DMS53 treated with DMSO at 0.1 percent for 48 hours (cell line): ENCODE measurements around the gene CKS1B.

Experiments used
- DNase-seq: peaks from one replicate; lab custom pipeline; 2025; ENCODE audit not compliant: unreplicated experiment; lab: John Stamatoyannopoulos, UW

CKS1B gene

GRCh38 chr1:154974102-154974807 is at the start of gene CKS1B:
Gene CKS1B (plus strand): TSS chr1:154974681. CDS start chr1:154974746, 65 bp downstream.
- peak; percentile 99 for DNase-seq

GRCh38 chr1:154925335-154926170 is 48.9 kb upstream of the CKS1B start:
- no peak for DNase-seq

DNA sequence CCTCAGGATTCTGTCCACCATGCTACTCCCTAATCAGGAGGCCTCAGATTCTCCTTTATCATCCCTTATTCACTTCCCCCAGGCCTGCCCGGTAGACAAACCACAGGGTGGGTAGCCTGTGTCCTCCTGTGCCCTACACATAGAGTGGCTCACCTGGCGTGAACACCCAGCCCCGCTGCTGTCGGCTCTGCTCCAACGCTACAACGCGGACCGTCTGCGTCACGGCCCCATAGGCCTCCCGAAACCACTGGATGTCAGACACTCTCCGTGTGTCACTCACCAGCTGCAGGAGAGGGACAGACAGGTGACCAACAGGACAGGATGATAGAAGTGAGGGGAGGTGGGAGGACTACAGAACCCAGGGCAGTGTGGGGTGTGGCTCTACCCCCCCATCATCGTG is 48.3 kb upstream of the CKS1B start:
- no peak for DNase-seq

DNA sequence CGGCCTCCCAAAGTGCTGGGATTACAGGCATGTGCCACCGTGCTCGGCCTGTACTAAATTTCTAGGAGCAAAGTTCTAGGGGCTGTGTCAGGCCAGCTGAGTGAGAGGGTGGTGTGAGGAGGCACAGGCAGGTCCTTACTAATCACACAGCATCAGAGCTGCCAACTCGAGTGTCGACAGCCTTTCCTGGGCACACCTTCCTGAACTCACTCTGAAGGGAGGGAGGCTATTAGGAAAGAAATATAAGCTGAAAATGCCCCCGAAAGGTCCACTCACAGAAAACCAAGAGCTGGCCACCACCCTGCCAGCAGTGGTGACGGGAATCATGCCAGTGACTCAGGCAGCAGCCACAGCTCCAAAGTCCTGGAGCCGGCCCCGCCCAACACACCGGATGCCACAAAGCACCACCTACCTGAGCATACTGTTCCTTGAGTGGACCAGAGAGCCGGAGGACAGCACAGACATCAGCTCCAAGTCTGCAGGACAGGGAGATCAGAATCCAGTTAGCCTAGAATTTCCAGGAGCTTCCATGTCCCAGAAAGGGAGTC is 42.5 kb upstream of the CKS1B start:
- DNase-seq = peak; percentile 14

GRCh38 chr1:154934358-154934948 is 40.0 kb upstream of the CKS1B start:
- no peak for DNase-seq

- DNase-seq = no peak
Measured at GRCh38 chr1:154935749-154936554, 38.5 kb upstream of the CKS1B start.

GRCh38 chr1:154936555-154937084 is 37.9 kb upstream of the CKS1B start, which contains the start of gene PMVK:
Gene PMVK (minus strand): TSS chr1:154936719. CDS start chr1:154936685, 34 bp downstream.
- peak; percentile 93 for DNase-seq

- DNase-seq = peak; percentile 86
Measured at GRCh38 chr1:154937085-154937987, 37.1 kb upstream of the CKS1B start.

DNA sequence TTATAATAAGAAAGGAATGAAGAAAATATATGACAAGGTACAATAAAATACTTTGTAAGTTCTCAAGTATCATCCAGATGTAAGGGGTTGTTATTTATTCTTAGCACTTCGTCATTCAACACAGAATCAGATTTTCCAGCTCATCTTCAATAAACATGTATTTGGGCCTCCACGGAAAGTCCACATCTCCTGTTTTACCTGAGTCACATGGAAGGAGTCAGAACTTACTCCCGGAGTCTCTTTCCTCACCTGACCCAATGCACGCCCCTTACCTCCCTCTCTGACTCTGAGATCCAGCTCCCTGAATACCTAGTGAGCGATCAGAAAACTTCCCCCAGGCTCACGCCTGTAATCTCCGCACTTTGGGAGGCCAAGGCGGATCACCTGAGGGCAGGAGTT is 36.5 kb upstream of the CKS1B start:
- no peak for DNase-seq

DNA sequence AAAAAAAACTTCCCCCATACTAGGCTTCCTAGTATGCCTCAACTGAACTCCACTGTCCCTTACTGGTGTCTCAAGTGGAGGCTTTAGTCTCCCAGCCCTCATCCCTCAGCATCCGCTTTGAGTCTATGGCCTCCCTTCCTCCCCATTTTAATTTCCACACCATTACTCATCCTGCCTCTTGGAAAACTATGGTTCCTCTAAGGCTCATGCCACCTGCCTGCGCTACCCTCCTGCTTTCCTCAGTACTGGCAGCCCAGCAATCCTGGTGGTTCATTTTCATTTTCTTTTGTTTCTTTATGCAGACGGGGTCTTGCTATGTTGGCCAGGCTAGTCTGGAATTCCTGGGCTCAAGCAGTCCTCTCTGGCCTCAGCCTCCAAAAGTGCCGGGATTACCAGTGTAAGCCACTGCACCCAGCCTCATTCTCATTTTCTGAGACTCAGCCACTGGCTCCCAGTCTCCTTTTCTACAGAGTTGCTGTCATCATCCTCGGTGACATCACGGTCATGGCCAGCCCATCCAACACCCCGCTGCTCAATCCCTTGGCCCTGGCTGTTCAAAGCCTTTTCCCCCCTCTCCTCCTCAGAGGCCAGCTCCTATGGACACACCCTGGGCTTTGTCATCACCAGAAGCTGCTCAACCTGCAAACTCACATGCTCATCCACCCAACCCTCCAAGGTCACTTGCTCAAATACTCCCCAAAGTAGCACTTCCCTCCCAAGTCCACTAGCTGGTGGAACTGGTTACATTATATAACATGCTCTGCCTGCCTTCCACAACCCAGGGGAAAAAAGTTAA is 35.7 kb upstream of the CKS1B start:
- DNase-seq = no peak

DNA sequence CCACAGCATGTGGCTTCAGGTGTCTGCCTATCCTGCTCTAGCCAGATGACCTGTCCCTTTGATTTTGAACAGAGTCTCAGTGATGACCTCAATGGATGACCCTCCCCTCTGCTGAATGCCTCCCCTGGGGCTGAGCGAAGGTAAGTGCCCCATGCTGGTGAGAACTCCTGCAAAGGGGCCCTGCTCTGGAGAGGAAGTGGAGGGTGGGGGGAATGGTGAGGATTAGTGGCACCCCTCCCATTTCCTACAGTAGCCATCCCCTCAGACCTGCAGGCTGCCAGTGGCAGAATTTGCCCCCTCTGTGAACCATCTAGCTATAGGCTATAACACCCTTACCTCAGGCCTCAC is 34.3 kb upstream of the CKS1B start:
- no peak for DNase-seq

DNA sequence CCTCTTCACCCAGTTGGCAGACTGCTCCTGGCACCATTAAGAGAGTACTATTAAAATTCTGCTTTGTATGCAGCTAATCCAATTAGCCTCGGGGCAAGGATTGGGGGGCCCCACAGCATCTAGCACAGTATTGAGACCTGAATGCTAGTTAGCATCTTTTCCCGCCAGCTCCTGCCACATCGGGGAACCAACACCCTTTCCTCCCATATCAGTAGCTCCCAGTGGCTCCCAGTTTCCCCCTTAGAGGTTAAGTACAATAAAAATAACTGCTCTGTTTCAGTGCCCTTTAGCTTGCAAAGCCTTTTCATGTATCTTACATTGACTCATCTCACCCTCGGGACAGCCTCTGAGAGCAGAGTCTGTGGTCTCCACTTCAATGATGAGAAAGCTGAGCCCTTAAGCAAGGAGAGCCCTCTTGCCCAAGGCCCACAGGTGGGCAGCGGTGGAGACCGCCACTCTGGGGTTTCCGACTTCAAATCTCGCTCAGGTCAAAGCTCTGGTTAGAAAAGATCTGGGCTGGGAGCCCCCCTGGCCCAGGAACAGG is 33.8 kb upstream of the CKS1B start:
- DNase-seq = no peak

DNA sequence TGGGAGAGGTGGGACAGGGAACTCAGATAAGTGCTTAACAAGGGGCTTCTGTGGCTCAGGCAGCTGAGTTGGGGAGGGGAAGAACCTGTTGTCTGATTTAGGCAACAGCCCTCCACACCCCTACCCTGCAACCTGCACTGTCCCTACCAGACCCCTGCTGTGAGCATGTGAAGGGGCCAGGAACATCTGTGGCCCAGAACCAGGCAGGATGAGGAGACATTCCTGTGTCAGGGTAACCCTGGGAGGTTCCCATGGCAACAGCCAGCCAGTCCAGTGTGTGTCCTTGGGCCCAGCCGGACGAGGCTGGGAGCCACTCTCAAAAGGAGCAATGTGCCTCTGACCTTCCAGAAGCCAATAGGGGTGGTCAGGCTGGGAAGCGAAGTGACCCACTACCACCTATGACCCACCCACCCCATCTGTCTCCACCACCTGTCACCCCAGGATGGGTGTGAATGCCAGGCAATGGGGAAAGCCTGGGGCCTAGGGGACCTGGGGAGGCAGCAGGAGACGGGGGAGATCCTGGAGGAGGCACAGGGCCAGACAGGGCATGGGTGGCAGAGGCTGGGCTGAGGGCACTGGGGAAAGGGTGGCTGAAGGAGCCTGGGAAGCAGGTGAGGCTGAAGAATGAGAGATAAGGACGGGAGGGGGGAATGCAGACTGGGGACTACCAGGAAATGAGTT is 33.0 kb upstream of the CKS1B start:
- no peak for DNase-seq

- DNase-seq = peak; percentile 39
Measured at GRCh38 chr1:154943649-154944400, 30.7 kb upstream of the CKS1B start.

DNA sequence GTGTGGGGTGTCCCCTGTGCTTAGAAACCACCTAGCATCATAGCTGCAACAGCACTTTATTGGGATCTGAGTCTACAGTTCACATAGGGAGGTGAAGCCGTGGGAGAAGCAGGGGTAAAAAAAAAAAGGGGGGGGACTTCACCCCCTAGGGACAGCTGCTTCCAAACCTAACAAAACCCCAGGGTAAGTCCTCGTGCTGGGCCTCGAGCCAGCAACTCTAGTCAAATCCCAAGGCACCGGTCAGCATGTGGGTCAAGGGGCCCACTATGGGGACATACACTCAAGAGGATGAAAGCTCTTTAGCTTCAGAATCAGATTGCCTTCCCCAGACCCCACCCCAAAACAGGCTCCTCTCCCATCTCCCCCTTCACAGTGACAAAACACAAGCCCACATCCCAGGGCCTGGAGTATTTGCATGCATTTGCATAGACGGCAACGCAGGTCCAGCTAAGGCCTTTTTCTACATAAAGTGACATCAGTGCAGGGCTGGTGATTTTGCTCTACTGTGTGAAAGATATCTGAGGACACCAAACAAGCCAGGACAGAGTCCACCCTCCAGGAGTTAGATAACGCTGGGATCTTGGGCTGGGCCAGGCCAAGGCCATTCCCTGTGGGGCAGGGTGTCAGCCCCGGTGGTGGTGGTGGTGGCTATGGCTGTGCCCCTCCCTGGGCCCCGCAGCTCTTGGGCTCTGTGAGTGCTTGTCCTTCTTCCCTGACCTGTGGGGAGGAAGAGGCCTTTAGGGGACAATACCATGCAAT is 29.9 kb upstream of the CKS1B start:
- no peak for DNase-seq

GRCh38 chr1:154945160-154945961 is 29.1 kb upstream of the CKS1B start:
- no peak for DNase-seq
